NCI-H2196 (cell line): ENCODE results near the gene ZFYVE1.
A peak's percentile ranks its signal among the peaks of the same experiment; 100 is the strongest.
"Not testable (repeated sequence)": the region's sequence is repeated elsewhere in the genome, so short reads cannot be mapped to it uniquely, and the experiment has no call there.

Source experiments
- DNase-seq: peaks from one replicate; lab custom pipeline; 2025; ENCODE audit not compliant: unreplicated experiment; lab: John Stamatoyannopoulos, UW

Gene ZFYVE1, protein sequence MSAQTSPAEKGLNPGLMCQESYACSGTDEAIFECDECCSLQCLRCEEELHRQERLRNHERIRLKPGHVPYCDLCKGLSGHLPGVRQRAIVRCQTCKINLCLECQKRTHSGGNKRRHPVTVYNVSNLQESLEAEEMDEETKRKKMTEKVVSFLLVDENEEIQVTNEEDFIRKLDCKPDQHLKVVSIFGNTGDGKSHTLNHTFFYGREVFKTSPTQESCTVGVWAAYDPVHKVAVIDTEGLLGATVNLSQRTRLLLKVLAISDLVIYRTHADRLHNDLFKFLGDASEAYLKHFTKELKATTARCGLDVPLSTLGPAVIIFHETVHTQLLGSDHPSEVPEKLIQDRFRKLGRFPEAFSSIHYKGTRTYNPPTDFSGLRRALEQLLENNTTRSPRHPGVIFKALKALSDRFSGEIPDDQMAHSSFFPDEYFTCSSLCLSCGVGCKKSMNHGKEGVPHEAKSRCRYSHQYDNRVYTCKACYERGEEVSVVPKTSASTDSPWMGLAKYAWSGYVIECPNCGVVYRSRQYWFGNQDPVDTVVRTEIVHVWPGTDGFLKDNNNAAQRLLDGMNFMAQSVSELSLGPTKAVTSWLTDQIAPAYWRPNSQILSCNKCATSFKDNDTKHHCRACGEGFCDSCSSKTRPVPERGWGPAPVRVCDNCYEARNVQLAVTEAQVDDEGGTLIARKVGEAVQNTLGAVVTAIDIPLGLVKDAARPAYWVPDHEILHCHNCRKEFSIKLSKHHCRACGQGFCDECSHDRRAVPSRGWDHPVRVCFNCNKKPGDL

GRCh38 chr14:73026845-73027542, at the start of gene ZFYVE1:
ZFYVE1 (minus strand) TSS chr14:73027106; CDS start chr14:73024508, 2,598 bp downstream.
- DNase-seq: peak; percentile 98

DNA sequence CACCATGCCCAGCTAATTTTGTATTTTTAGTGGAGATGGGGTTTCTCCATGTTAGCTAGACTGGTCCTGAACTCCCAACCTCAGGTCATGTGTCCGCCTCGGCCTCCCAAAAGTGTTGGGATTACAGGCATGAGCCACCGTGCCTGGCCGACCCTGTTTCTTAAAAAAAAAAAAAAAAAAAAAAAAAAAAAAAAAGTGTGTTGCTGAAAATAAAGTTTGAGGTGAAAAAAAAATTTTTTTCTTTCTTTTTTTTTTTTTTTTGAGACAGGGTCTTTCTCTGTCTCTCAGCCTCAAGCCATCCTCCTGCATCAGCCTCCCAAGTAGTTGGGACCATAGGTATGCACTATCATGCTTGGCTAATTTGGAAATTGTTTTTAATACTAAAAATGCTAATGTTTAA, 42.7 kb upstream of the ZFYVE1 start:
- DNase-seq: no peak

DNA sequence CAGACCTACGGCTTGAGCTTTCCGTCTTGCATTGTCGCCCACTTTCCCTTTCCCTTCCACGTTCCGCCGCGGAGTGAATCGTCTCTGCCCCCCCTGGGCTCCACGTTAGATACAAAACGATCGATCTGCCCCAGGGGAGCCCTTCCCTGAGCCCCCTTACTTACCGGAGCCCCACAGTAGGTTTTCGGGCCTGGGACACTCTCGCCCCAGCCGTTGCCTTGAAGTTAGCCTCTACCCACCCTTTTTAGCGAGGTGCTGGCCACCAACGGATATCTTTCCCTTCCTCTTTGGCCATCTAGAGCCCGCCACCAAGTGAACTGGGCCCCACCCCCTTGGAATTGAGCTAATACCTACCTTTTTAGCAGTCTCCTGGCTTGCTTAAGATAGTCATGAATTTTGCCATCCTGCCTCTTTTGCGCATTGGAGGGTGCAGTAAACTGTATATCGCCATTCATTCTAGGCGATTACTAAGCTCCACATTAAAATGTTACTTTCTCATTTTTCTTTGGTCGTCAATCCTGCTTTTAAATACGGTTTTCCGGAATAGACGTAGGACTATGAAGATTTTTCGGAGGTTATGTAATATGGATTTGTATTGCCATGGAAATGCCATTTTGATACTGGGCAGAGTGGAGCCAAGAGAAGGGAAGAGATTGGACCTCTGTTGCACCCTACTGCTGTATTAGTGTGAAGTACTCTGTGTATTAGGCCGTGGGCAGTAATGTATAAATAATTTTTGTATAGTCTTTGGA, 32.2 kb upstream of the ZFYVE1 start:
- peak; percentile 28 for DNase-seq

DNA sequence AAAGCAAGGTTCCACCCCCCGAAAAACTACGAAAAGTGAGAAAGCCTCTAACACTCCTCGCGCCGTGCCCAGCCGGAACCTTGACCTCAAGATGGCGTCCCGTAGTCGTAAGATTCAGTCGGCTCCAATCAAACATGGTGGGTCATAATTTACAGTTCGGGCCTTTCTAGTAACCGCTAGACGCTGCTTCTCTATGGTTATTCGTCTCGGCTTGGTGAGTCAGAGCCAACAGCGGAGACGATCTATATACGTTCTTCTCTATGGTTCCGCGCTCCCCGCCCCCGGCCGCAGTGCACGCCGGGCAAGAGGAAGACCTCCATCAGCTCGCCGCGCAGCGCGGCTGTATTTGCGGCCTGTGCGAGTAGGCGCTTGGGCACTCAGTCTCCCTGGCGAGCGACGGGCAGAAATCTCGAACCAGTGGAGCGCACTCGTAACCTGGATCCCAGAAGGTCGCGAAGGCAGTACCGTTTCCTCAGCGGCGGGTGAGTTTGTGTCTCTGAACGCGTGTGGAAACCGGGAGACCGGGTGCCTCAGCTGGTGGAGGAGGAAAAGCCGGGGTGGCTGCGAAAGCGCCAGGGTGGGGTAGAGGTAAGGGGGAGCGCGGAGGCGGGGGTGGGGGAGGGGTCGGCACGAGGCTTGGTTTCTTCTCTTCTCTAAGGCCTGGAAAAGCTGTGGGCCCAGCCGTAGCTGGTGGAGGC, 31.5 kb upstream of the ZFYVE1 start, which contains the start of gene RBM25:
RBM25 (plus strand) TSS at position 311 of the 698 bp plus-strand sequence. CDS start 13,108 bp downstream, outside the sequence.
- DNase-seq: peak; percentile 97

DNA sequence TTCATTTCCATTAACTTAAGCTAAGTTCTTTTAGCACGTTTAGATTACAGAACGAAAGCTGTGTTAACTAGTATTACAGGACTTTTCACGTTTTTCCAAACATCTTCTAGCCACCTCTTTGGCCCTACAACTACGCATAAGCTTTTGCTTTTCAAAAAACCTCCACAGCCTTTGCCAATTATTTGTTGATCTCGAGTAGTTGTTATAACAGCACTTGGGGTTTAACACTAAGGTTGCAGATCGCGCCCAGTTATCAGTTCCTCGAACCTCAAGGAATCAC, 31.0 kb upstream of the ZFYVE1 start:
- DNase-seq: no peak

DNA sequence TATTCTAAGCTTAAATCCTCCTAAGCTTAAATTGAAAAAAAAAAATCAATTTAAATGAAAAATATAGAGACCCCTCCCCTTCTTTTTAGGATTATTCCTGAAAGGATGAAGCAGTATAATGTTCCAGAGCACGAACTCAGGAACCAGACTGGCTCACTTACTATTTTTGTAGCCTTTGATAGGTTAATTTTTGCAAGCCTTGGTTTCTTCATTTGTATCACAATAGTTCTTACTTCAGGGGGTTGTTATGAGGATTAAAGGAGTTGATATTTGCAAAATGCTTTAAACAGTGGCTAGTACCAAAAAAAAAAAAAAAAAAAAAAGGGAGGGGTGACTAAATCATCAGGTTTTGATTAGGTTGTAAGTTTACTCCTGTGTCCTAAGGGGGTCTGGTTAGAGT, 28.3 kb upstream of the ZFYVE1 start:
- no peak for DNase-seq

DNA sequence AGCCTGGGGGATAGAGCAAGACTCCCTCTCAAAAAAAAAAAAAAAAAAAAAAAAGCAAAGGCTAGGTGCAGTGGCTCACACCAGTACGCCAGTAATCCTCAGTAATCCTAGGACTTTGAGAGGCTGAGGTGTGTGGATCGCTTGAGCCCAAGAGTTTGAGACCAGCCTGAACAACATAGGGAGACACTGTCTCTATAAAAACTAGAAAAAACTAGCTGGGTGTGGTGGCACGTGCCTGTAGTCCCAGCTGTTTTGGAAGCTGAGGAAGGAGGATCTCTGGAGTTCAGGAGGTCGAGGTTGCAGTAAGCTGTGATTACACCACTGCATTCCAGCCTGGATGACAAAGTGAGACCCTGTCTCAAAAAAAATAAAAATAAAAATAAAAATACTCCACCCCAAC, 22.5 kb upstream of the ZFYVE1 start:
- DNase-seq: no peak

DNA sequence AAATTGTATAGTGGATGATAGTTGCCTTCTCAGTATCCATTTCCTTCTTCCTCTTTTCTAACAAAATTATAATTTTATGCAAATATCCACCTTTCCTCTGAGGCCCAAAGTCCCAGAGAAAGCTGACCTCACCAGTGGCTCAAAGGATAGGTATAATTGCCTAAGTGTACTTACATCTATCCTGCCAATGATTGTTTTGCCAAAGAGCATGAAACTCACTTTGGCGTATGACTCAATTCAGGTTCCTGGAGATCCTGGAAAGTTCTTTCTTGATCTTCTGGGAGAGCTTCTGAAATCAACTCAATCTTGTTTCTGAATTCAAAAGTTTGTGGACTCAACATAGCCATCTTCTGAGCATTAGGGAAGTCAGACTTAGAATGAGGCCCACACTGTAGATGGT, 20.9 kb upstream of the ZFYVE1 start:
- no peak for DNase-seq

GRCh38 chr14:73036706-73037450, 10.0 kb upstream of the ZFYVE1 start:
- not testable (repeated sequence) for DNase-seq

DNA sequence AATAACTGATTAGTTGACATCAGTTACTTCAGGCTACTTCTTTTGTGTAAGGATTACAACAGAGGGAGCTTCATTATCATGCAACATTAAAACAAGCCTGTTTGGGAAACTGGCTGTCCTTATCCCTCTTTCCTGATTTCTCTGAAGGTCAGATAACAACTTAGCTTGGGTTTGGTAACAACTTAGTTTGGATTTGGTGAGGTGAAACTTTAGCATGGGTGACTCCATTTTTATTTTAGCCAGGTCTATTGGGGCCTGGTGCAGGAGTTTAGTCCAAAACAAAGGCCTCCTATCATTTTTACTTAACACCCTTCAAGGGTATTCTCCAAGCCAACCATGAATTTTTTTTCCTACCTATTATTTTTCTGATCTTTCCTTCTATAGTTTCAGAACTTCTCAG, 1.1 kb upstream of the ZFYVE1 start:
- DNase-seq: no peak

DNA sequence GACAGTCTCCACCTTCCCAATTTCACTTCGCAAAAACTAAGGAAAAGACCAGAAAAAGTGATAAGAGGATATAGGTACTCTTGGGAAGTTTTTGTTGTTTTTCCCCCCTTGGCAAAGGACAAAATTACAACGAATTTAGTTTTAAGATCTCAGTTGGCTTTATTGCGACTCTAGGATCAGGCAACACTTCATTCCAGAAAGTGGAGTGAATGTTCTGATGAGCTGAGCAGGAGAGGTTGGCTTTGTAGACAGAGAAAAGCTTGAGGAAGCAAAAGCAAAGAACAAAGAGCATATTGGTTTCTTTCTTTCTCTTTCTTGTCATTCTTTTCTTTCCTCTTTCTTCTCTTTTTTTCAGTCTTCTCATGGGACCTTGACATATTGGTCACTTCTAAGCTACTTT, 640 bp upstream of the ZFYVE1 start:
- DNase-seq: no peak

GRCh38 chr14:73026243-73026844, 562 bp downstream of the ZFYVE1 start:
- no peak for DNase-seq

GRCh38 chr14:73025544-73025943, 1.4 kb downstream of the ZFYVE1 start:
- DNase-seq: no peak

DNA sequence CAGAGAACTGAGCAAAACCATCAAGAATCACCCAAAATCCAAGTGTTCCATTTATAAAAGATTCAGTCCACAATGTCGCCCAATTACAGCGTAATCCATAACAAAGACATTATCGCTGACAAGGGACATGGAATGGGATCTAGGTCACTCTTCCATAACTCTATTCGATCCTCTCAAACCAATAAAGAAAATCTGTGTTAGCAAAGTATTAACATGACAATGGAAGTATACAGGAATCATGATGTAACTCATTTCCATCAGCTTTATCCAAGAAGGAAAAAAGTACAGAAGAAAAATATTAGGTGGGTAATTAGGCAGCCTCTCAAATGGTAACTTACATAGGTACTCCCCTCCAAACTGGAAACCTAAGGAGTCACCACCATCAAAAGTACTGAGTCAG, 4.9 kb downstream of the ZFYVE1 start:
- no peak for DNase-seq

- DNase-seq: not testable (repeated sequence)
Measured at GRCh38 chr14:73016011-73016410, 10.9 kb downstream of the ZFYVE1 start.

DNA sequence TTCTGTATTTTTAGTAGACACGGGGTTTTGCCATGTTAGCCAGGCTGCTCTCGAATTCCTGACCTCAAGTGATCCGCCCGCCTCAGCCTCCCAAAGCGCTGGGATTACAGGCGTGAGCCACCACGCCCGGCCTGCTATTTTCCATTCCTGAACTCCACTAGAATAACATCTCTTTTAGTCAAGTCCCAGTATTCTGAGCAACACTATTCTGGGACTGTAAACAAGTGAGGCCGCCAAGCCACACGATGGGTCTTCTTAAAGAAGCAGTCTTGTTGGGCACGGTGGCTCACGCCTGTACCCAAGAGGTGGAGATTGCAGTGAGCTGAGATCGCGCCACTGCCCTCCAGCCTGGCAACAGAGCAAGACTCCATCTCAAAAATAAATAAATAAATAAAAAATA, 11.4 kb downstream of the ZFYVE1 start:
- DNase-seq: not testable (repeated sequence)

- no peak for DNase-seq
Measured at GRCh38 chr14:73014105-73014504, 12.8 kb downstream of the ZFYVE1 start.

- not testable (repeated sequence) for DNase-seq
Measured at GRCh38 chr14:73011189-73011588, 15.7 kb downstream of the ZFYVE1 start.

DNA sequence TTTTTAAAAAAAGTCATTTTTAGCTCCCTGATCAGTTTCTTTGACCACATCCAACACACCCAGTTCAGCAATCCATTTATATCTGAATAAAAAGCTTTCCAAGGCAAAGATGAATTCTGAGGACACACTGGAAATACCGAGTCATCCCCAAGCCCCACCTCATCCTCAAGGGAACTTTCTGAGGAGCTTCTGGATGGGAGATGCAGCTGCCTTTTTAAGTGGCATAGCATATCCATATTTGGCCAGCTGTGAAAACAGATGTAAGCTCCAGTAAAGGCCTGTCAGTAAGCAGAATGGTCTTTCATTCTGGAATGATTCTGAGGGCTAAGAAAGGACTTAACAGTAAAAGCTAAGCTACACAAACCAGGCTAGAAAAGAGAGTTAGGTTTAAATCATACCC, 18.4 kb downstream of the ZFYVE1 start:
- no peak for DNase-seq
